HG02938 (cell line): ENCODE measurements around the gene MMD.
"Not testable (repeated sequence)": the region's sequence is repeated elsewhere in the genome, so short reads cannot be mapped to it uniquely, and the experiment has no call there.

Source experiments
- ATAC-seq: cut with Tn5 transposase; IDR thresholded peaks from one replicate; pipeline ENCODE4 v1.9.1; 2021; ENCODE audit warnings: mild to moderate bottlenecking, moderate library complexity; ENCODE audit not compliant: unreplicated experiment

The MMD gene, protein sequence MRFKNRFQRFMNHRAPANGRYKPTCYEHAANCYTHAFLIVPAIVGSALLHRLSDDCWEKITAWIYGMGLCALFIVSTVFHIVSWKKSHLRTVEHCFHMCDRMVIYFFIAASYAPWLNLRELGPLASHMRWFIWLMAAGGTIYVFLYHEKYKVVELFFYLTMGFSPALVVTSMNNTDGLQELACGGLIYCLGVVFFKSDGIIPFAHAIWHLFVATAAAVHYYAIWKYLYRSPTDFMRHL

DNA sequence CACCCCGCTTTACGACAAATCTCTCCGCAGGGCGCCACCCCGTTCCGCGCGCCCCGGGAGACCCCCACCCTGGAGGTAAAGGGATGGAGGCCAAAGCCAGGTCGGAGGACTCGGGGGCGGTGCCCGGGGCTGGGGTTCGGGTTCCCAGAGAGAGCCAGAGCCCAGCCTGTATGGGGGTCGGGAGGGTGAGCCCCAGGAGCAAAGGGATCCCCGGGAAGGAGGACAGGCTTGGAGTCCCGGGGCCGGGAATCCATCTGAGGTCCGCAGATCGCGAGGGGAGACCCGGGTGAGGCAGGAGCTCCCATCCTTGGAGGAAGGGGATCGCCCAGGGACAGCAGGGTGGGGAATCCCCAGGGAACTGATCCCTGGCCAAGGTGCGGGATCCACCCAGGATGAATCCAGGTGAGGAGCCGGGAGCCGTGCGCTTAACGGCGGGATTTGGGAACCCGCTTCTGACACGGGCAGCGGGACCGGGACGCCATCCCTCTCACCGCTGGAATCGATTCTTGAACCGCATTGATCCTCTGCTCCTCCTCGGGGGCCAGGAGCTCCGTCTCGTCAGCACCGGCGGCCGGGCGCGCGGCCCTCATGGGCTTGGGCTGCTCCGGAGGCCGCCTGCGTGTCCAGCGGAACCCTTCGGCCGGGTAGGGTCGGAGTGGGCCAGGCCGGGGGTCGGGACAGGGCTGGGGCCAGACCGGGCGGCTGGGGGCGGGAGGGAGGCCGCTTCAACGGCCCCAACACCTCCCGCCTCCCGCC is at the start of gene MMD:
Gene MMD, minus strand, starts transcription at position 657 of the 756 bp plus-strand sequence. Its CDS starts 140 bp downstream, at position 517.
- ATAC-seq, result peak; percentile 14

- ATAC-seq, result no peak
Observed at GRCh38 chr17:55466671-55467070, 45.0 kb upstream of the MMD start.

DNA sequence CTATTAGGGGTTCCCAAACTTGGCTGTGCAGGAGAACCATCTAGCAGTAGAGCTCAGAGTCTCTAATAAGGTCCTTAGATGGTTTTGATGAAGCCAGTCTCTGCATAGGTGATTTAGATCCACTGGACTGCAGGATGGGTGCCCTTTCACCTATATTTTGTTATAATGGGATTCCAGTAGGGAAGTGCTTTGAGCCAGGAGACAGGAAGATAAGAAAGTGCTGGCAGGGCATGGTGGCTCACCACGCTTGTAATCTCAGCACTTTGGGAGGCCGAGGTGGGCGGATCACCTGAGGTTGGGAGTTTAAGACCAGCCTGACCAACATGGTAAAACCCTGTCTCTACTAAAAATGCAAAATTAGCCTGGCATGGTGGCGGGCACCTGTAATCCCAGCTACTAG is 44.1 kb upstream of the MMD start:
- ATAC-seq, result not testable (repeated sequence)

GRCh38 chr17:55463600-55463999 is 42.0 kb upstream of the MMD start:
- no peak for ATAC-seq

GRCh38 chr17:55462711-55463110 is 41.1 kb upstream of the MMD start:
- ATAC-seq, result no peak

- ATAC-seq, result no peak
Observed at GRCh38 chr17:55462234-55462633, 40.6 kb upstream of the MMD start.

DNA sequence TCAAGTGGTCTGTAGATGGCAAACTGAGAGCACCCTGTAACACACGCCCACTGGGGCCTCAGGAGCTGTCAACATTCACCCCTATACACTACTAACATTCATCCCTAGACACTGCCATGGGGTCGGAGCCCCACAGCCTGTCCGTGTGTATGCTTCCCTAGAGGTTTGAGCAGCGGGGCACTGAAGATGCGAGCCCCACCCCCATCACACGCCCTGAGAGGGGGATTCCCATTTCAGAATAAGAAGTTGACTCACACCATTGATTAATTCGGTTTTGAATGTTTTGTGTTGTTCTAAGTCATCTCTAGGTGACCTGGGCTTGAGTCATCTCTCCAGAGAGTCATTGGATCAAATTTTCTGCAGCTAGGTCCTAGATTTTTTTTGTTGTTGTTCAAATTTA is 37.3 kb upstream of the MMD start:
- peak; percentile 73 for ATAC-seq

DNA sequence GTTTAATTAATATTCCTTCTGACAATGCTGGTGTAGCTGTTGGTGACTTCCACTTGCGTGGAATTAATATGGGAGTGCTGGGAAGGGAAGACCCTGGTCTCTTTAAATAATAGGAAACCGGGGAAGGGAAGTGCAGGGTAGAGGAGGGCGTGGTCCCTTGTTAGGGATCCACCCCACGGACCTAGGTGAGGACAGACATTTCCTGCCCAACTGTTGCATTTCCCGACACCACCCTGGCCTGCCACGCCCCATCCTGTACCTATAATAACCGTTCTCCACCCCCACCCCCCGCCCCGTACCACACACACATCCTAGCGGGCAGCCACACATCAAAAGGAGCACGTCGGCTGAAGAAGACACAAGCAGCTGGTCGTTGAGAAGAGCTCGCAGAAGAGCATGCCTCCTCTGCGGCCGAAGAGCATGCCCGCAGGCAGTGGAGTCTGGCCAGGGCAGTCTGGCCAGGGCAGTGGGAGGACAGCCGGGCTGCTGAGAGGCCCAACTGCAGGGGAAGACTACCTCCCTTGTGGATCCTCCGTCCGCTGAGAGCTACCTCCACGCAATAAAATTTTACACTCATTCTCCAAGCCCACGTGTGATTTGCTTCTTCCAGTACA is 36.8 kb upstream of the MMD start:
- ATAC-seq, result no peak

- ATAC-seq, result no peak
Observed at GRCh38 chr17:55456307-55457240, 34.9 kb upstream of the MMD start.

DNA sequence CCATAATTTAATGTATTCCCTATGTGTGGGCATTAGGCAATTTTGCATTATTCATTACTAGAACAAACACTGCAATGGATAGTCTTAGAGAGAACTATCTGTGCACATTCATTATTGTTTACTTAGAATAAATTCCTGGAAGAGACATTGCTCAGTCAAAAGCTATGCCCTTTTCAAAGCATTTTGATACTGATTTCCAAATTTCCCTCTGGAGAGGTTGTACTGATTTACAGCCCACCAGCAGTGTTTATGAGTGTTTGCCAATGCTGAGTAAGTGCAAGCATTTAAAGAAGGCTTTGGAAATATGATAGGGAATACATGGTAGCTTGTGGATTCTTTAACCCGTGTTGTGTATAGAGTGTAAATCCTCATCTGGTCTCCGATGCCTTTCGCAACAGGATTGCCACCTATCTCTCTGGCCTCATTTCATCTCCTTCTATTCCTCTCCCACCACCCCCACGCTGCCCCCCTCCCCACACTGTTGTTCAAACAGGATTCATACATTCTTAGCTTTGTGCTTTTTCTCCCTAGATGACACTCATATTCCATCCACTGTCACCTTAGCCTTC is 33.4 kb upstream of the MMD start:
- ATAC-seq, result no peak

DNA sequence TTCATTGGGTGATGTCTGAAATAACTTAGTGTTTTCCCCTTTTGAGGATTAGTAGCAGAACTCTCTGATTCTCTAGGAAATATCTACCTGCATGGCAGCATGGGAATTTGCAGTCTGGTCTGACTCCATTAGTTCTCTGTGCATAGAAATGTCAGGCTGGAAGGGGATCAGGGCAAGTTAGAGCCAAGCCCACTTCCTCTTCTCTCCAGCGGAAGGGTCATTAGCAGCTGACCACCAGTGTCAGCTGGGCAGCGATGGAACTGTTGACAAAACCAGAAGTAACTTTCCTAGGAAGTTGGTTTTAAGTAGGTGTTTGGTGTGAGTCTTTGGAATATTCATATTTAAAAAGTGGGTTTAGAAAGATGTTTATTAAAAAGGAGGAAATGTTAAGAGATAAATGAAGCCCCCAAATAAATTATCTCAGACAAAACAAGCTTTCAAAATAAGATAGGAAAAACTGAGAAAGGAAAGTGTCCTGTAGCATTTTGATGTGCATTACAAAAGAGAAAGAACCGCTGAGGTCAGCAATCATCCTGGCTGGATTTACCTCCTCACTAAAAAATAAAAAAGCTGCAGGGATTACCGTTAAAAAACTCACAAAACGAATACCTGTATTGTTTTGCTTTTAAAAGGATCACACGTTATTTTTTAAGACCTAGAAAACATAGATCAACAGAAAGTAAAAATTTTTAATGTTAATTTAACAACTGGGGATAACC is 32.4 kb upstream of the MMD start:
- no peak for ATAC-seq

DNA sequence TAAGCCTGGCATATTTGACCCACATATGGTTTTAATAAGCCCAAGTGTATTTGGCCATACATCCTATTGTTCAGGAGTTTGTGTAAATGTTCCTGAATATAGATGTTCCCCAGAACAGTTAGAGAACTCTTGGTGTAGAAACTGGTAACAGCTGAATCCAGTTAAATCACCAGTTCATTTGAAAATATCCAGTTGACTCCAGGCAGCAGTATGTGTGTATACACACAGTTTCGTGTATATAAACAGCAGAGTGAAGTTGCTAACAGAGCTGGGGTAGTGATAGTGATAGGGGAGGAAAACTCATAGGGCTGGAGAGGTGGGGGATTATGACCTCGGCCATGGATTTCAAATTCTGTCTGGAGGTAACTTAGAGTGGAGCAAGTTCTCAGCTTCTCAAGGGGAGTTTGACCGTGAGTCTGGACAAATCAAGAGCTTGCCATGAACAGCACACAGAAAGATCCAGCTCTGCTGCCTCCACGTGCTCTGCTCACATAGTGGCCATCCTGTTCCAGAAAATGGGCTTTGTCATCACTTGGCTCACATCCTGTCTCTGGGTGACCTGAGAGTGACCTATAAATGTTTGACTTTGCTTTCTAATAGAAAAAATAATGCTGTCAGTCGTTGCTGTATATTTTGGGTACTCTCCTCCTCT is 30.6 kb upstream of the MMD start:
- ATAC-seq, result peak; percentile 57

DNA sequence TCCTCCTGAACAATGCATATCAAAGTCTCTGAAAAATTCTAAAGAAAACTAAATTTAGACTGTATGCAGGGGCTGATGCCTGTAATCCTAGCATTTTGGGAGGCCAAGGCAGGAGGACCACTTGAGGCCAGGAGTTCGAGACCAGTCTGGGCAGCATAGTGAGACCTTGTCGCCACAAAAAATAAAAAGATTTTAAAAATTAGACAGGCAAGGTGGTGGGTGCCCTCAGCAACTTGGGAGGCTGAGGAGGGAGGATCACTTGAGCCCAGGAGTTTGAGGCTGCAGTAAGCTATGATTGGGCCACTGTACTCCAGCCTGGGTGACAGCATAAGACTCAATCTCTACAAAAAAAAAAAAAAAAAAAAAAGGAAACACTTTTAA is 30.1 kb upstream of the MMD start:
- ATAC-seq, result no peak

GRCh38 chr17:55451203-55451641 is 29.6 kb upstream of the MMD start:
- no peak for ATAC-seq

DNA sequence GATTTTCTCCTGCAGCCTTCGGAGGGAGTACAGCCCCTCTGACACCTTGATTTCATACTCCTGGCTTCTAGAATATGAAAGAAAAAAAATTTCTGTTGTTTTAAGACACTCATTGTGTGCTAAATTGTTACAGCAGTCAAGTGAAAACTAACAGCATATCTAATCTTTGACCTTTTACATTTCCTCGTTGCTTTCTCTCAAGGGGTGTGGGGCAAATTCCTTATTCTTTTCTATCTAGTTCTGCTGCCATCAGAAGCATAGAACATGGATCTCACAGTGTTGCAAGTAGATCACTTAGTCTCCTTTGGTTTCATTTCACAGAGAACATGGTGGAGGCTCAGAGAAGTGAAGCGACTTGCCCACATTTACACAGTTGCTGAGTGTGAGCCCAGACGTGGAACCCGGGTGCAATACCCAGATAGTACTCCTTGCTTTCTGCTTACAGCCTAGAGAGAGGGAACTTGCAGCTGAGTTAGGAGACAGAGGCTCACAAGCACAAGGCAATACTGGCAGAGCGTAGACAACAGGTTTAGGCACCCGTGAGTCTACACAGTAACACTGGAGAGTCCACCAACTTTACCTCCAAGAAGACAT is 28.7 kb upstream of the MMD start:
- no peak for ATAC-seq

DNA sequence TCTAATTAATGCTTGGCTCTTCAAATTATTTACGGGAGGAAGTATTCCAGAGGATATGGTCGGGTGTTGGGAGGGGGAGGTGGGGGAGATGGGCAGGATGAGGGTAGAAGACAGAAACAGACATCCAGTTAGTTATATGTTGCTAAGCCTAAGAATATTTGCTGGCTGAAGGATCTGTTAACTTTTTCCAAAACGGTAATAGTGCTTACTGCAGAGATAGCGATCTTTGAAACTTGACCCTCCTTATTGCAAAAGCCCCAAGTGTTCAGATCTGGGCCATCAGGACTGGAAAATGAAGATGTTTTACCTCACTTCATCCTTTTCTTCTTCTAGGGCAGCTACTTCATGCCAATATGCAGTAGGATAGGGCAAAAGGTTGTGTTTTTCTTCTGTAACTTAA is 27.0 kb upstream of the MMD start:
- ATAC-seq, result no peak

DNA sequence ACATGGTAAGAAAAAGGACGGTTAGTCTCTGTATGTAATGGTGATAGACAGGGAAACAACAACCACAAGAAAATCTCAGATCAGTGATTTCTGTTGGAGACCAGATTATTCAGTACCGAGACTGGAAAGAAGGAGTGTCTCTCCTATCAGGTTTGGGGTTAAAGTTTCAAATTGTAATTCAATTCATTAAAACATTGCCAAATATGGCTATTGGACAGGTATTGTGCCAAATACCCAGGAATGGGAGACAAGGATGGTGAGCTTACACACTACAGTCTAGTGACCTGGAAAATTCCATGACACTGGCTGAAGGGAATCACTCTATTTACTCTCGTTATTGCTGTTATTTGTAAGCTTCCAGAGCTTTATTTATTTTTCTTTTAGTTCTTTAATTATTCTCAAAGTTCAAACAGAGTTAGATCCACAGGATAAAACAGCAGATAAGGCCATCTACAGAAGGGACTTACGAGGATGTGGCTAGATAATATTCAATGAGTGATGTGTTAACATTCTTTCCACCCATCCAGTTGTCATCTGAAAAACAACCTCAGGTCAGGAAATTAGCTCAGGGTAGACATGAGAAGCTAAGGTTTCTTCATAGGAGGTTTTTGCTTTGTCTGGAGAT is 25.1 kb upstream of the MMD start:
- ATAC-seq, result no peak

GRCh38 chr17:55446004-55446403 is 24.4 kb upstream of the MMD start:
- not testable (repeated sequence) for ATAC-seq
